ENCODE data around the gene CREB3L1. TPM values are rescaled to one million over a fixed set of nuclear protein-coding genes. Genes with fewer than 3 reads are reported as not detected.

CREB3L1 gene
- total RNA-seq, 1 donor from 2014 or later: not detected

GRCh38 chr11:46370253-46370652, 92.8 kb downstream of the CREB3L1 start:
- ATAC-seq (ENCODE audit: low read depth) (no peak), DNase-seq (no peak)
- Mint-ChIP-seq H3K27ac (no peak overlapping the region), H3K9me3 (no peaks in the 10 kb centered on the region), H3K4me3 (no peak overlapping the region), H3K27me3 (no peaks in the 10 kb centered on the region), H3K36me3 (ENCODE audit: low read depth) (peaks cover 47% of the 10 kb centered on the region), H3K4me1 (peaks cover 3% of the 10 kb centered on the region)
- ChIA-PET CTCF (no interaction called here), POLR2A (interaction anchor here (0.6 kb wide), 1 partner anchor 148 kb away, joined by 4 read pairs; no protein-coding TSS in a partner anchor)
- intact Hi-C loops (cut with micrococcal nuclease): no loop called here
- TF ChIP-seq CTCF (IDR thresholded peaks at IDR 0.05): no peak

Other genes starting within 250 kb of the CREB3L1 start
- 63.2 and 71.0 TPM in 2 replicates for gene PHF21A, start 156.2 kb upstream of the CREB3L1 start, total RNA-seq
- gene DGKZ, start 69.8 kb downstream of the CREB3L1 start, total RNA-seq: 48.1 and 53.6 TPM in 2 replicates
- 0.55 and 0.78 TPM in 2 replicates for gene MDK, start 104.0 kb downstream of the CREB3L1 start, total RNA-seq
- gene CHRM4, start 114.1 kb downstream of the CREB3L1 start, total RNA-seq: 0.35 and 0.42 TPM in 2 replicates